Kidney capillary endothelial cell (primary cell): Measurements from ENCODE around the gene CELF4.

Experiments used
- DNase-seq: peaks from one replicate; pipeline ENCODE4 v3.0.0-alpha.2; 2018; ENCODE audit warnings: low spot score

The CELF4 gene

GRCh38 chr18:37524139-37524497 is 41.5 kb downstream of the CELF4 start:
- DNase-seq = no peak

GRCh38 chr18:37521510-37522465 is 43.8 kb downstream of the CELF4 start:
- DNase-seq = no peak

GRCh38 chr18:37520508-37520907 is 45.1 kb downstream of the CELF4 start:
- no peak for DNase-seq

GRCh38 chr18:37519510-37520135 is 46.0 kb downstream of the CELF4 start:
- DNase-seq = no peak

GRCh38 chr18:37516361-37516853 is 49.2 kb downstream of the CELF4 start:
- no peak for DNase-seq

GRCh38 chr18:37514953-37515352 is 50.6 kb downstream of the CELF4 start:
- no peak for DNase-seq

- no peak for DNase-seq
These were observed 53.2 kb downstream of the CELF4 start for GRCh38 chr18:37512400-37512799.

- no peak for DNase-seq
These were observed 53.8 kb downstream of the CELF4 start for GRCh38 chr18:37511721-37512298.

- DNase-seq = no peak
These were observed 56.0 kb downstream of the CELF4 start for GRCh38 chr18:37509600-37509999.

- no peak for DNase-seq
These were observed 57.4 kb downstream of the CELF4 start for GRCh38 chr18:37508207-37508606.

GRCh38 chr18:37507239-37507638 is 58.4 kb downstream of the CELF4 start:
- DNase-seq = no peak

- DNase-seq = no peak
These were observed 59.6 kb downstream of the CELF4 start for GRCh38 chr18:37506001-37506400.

GRCh38 chr18:37505321-37505720 is 60.3 kb downstream of the CELF4 start:
- DNase-seq = no peak

- no peak for DNase-seq
These were observed 63.0 kb downstream of the CELF4 start for GRCh38 chr18:37502601-37503000.

- DNase-seq = no peak
These were observed 63.6 kb downstream of the CELF4 start for GRCh38 chr18:37502036-37502435.

- DNase-seq = no peak
These were observed 64.5 kb downstream of the CELF4 start for GRCh38 chr18:37501136-37501535.

- no peak for DNase-seq
These were observed 65.7 kb downstream of the CELF4 start for GRCh38 chr18:37499913-37500312.

- DNase-seq = no peak
These were observed 66.6 kb downstream of the CELF4 start for GRCh38 chr18:37499044-37499443.

- no peak for DNase-seq
These were observed 67.6 kb downstream of the CELF4 start for GRCh38 chr18:37497853-37498518.

GRCh38 chr18:37496568-37496967 is 69.0 kb downstream of the CELF4 start:
- no peak for DNase-seq

GRCh38 chr18:37495354-37495753 is 70.2 kb downstream of the CELF4 start:
- no peak for DNase-seq

- DNase-seq = no peak
These were observed 71.2 kb downstream of the CELF4 start for GRCh38 chr18:37494406-37494805.
